Right lobe of liver (tissue), 4 donors: ENCODE measurements around the gene FBLN2.

Experiments used
- POLR2A ChIP-seq: fragments of 450-650 bp; IDR thresholded peaks from one replicate; pipeline ENCODE4 v1.6.1; 2017; ENCODE audit warnings: antibody characterized with exemption, mild to moderate bottlenecking
- TF ChIP-seq, protein P1 (sequence below), 4 donors: fragments of 200-600 bp in 3 of 4; fragments of 450-650 bp in 1 of 4; IDR thresholded peaks; one replicate each; pipeline versions ENCODE4 v1.5.1 to v1.8.0; 2016 to 2022; ENCODE audit warnings: antibody characterized with exemption in 4 of 4, mild to moderate bottlenecking in 2 of 4
- donor health status: DM: no; HTN: no; CAD: no.
- donor health status: DM: no; HTN: no; CAD: no.
- donor health status: DM: no; HTN: yes; CAD: no.

DNA sequence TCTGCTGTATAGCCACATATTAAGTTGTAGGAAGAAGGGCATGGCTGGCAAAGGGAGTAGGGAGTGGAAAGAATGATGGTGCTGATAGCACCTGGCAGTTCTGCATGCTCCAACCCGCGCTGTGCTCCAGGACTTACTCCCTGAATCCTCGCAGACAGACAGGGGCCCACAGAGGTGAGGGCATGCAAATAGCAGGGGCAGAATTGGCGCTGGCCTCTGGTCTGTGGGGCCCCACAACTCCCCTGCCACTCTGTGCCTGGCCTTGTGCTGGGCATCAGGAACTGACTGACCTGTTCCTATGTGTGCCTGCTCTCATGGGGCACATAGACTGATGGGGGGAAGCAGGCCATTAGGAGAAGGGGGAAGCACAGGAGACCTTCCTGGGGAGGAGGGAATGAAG is 47.9 kb upstream of the FBLN2 start:
- TF ChIP-seq, protein P1, sequence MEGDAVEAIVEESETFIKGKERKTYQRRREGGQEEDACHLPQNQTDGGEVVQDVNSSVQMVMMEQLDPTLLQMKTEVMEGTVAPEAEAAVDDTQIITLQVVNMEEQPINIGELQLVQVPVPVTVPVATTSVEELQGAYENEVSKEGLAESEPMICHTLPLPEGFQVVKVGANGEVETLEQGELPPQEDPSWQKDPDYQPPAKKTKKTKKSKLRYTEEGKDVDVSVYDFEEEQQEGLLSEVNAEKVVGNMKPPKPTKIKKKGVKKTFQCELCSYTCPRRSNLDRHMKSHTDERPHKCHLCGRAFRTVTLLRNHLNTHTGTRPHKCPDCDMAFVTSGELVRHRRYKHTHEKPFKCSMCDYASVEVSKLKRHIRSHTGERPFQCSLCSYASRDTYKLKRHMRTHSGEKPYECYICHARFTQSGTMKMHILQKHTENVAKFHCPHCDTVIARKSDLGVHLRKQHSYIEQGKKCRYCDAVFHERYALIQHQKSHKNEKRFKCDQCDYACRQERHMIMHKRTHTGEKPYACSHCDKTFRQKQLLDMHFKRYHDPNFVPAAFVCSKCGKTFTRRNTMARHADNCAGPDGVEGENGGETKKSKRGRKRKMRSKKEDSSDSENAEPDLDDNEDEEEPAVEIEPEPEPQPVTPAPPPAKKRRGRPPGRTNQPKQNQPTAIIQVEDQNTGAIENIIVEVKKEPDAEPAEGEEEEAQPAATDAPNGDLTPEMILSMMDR (IDR thresholded peaks at IDR 0.05), result no peak
- no peak for TF ChIP-seq POLR2A
